ENCODE results near the gene CORO1C. TPM values are rescaled to one million over a fixed set of nuclear protein-coding genes. Genes with fewer than 3 reads are reported as not detected.

The CORO1C gene
- total RNA-seq, 1 donor from 2014 or later: 68.3 TPM

DNA sequence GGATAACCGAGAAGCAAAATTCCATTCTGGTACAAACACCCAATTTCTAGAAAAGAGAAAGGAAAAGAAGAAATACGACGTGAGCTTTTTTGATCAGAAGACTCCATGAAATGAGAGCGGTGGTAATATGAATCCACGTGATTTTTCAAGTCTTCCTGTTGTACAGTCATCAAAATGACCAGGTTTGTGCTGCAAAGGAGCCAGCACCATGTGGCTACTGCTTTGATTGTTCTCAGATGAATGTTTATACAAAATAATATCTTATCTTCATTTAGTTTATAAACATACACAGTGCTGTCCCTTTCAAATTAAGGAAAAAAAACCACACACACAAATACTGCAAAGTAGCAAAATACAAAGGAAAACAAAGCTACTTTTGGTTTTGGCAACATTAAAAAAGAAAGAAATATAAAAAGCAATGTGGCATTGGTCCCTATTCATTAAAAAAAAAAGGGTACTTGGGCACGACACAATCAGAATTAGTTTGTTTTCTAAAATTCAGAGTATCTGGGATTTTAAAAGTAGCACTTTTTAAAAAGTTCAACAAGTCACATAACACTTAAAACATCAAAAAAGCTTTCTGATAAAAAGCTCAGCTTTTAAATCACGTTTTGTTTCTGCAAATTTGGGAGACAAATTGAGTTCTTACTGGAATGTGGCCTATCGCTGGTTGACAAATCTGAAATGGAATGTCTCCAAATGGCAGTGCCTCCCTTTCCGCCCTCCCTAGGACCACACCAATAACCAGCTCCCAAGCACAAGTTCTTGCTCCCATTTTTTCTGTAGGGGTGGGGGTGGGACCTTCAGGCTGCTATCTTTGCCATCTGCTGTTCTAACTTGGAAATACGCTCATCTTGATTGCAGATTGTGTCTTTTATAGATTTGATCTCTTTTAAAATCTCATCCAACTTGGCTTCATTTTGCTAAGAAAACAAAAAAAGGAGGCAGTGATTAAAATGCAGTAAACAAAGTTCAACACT lies 84.4 kb downstream of the CORO1C start:
- intact Hi-C loops (cut with micrococcal nuclease): loop anchor here (1.0 to 2.0 kb wide), 3 partner anchors 14 to 35 kb away; partner anchors contain the start of gene SELPLG

DNA sequence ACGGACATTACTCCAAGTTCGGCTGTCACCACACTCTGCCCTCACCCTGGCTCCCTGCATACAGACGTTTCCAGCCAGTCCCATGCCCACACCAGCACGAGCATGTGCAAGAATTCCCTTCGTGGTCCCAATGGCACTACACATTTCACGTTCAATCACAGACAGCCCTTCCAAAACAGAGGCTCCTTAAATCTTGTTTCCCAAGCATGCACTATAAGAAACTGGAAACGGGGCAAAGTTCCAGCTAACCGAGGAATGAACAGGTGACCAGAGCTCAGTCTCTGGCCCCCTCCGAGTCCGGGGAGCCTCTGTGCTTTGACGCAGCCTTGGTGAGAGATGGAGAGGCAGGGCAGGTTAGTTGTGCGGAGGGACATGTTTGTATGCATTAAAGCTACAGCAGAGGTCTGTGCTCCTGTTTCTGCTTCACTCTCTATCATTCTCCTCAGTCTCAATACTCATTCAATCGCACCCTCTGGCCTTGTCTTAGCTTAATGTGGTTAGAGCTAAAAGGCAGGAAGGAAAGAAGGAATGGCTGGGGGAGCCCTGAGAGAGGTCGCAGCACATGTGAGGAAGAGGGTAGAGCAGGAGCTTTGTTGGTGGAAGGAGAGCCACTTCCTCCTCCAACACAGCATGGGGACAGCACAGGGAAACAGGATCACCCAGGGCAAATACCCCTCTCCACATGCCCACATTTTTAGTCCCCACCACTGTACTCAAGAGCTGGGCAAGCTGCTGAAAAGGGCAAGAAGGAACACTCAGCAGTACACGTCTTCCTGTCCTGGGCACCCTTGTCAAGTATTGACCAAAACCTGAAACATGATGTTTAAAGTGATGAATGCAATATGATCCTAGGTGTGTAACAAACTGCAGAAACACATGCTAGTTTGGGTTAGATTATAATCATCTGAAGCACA lies 85.4 kb downstream of the CORO1C start:
- Mint-ChIP-seq H3K36me3 (ENCODE audit: low read depth) (peaks cover 59% of the 10 kb centered on the region), H3K27me3 (no peaks in the 10 kb centered on the region), H3K9me3 (no peaks in the 10 kb centered on the region), H3K4me1 (peaks cover 64% of the 10 kb centered on the region), H3K27ac (peak overlapping the region; percentile 59), H3K4me3 (peak overlapping the region; percentile 17)
- ATAC-seq (ENCODE audit: low read depth): no peak
- CTCF ChIA-PET: interaction anchor here (0.7 to 2.6 kb wide), 12 partner anchors 9 to 85 kb away, joined by 3 to 27 read pairs (median 4); partner anchors contain the start of genes SART3 and SELPLG
- POLR2A ChIA-PET: interaction anchor here (0.6 to 2.8 kb wide), 6 partner anchors 10 to 85 kb away, joined by 3 to 15 read pairs (median 6); partner anchors contain the start of genes SART3 and SELPLG
- TF ChIP-seq CTCF (IDR thresholded peaks at IDR 0.05): no peak
- intact Hi-C loops (cut with micrococcal nuclease): loop anchor here (2.0 kb wide), 2 partner anchors 13 to 27 kb away; partner anchors contain the start of gene SELPLG
- DNase-seq: no peak

More for the DNA sequence above, 84.4 kb downstream of the CORO1C start:
- Mint-ChIP-seq H3K9me3 (no peaks in the 10 kb centered on the region), H3K36me3 (ENCODE audit: low read depth) (peaks cover 66% of the 10 kb centered on the region), H3K27me3 (no peaks in the 10 kb centered on the region), H3K27ac (peak overlapping the region; percentile 60), H3K4me3 (peak overlapping the region; percentile 17), H3K4me1 (peaks cover 57% of the 10 kb centered on the region)
- ATAC-seq (ENCODE audit: low read depth) (no peak), DNase-seq (no peak)
- POLR2A ChIA-PET: interaction anchor here (0.9 to 2.8 kb wide), 5 partner anchors 11 to 86 kb away, joined by 3 to 15 read pairs (median 8); partner anchors contain the start of genes SART3 and SELPLG
- TF ChIP-seq CTCF (IDR thresholded peaks at IDR 0.05): no peak
- CTCF ChIA-PET: interaction anchor here (0.7 to 2.6 kb wide), 15 partner anchors 8 to 157 kb away, joined by 3 to 27 read pairs (median 4); partner anchors contain the start of gene SART3

GRCh38 chr12:108644811-108645120 lies 86.6 kb downstream of the CORO1C start:
- Mint-ChIP-seq H3K36me3 (ENCODE audit: low read depth) (peaks cover 57% of the 10 kb centered on the region), H3K4me3 (no peak overlapping the region), H3K9me3 (no peaks in the 10 kb centered on the region), H3K4me1 (peaks cover 76% of the 10 kb centered on the region), H3K27me3 (no peaks in the 10 kb centered on the region), H3K27ac (no peak overlapping the region)
- DNase-seq (no peak), ATAC-seq (ENCODE audit: low read depth) (no peak)
- intact Hi-C loops (cut with micrococcal nuclease): no loop called here
- CTCF ChIA-PET: interaction anchor here (1.6 to 2.6 kb wide), 3 partner anchors 11 to 27 kb away, joined by 4 to 27 read pairs (median 10); partner anchors contain the start of gene SELPLG
- TF ChIP-seq CTCF (IDR thresholded peaks at IDR 0.05): no peak
- POLR2A ChIA-PET: interaction anchor here (0.8 to 2.8 kb wide), 2 partner anchors 8 to 26 kb away, joined by 3 to 8 read pairs; no protein-coding TSS in a partner anchor

GRCh38 chr12:108643941-108644810 lies 87.1 kb downstream of the CORO1C start:
- ChIA-PET POLR2A (interaction anchor here (0.8 to 14.3 kb wide), 2 partner anchors 9 to 83 kb away, joined by 3 to 118 read pairs; partner anchors contain the start of genes ISCU and SART3), CTCF (interaction anchor here (2.4 kb wide), 1 partner anchor 20 kb away, joined by 10 read pairs; no protein-coding TSS in a partner anchor)
- Mint-ChIP-seq H3K4me3 (no peak overlapping the region), H3K4me1 (peaks cover 80% of the 10 kb centered on the region), H3K27ac (peak overlapping the region; percentile 30), H3K9me3 (no peaks in the 10 kb centered on the region), H3K36me3 (ENCODE audit: low read depth) (peaks cover 55% of the 10 kb centered on the region), H3K27me3 (no peaks in the 10 kb centered on the region)
- DNase-seq (no peak), ATAC-seq (ENCODE audit: low read depth) (no peak)
- intact Hi-C loops (cut with micrococcal nuclease): no loop called here
- no peak for TF ChIP-seq CTCF (IDR thresholded peaks at IDR 0.05)
